GDM1 (cell line): ENCODE data around the gene TCF12.
"Not testable (repeated sequence)": the region's sequence is repeated elsewhere in the genome, so short reads cannot be mapped to it uniquely, and the experiment has no call there.

Experiments
- DNase-seq: peaks from one replicate; lab custom pipeline; 2025; lab: John Stamatoyannopoulos, UW

TCF12 gene

DNA sequence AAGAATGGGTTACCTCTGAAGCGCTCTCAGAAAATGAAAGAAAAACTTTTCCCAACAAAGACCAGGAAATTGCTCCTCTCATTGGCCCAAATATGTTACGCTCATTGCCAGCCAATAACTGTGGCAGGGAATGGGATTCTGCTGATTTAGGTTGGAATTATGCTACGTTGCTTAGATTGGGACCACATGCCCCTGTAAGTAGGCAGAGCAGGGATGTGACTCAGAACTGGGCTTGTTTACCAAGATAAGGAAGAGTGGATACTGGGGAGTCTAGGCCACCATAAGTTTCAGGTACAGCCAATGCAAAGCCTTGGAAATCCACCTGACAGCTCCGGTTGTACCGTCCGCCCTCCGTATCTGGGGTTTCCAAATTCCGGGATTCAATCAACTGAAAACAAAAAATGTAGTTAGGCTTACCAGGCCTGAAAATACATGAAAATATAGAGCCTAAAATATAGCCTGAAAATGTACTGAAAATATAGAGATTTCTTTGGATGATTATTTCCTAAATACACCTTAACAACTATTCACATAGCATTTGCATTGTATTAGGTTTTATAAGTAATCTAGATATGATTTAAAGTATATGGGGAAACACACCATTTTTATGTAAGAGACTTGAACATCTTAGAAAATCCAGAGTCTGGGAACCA is 1.5 kb upstream of the TCF12 start:
- no peak for DNase-seq

DNA sequence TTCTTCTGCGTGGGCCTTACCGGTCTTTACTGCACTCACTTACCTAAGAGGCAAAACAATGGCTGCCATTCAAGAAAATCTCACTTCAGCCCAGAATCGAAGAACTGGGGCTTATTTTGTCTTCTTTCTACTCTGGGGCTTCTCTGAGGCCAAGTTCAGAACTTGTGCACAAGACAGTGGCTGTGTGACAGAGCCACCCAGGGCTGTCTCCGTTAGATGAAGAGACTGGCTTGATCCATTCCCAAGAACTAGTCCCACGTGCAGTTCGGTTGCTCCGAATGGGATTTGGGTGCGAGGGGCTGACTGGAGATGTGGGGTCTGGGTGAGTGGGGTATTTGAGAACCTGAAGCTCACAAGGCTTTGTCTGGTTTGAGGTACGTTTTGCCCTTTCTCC is 795 bp upstream of the TCF12 start:
- DNase-seq = no peak

DNA sequence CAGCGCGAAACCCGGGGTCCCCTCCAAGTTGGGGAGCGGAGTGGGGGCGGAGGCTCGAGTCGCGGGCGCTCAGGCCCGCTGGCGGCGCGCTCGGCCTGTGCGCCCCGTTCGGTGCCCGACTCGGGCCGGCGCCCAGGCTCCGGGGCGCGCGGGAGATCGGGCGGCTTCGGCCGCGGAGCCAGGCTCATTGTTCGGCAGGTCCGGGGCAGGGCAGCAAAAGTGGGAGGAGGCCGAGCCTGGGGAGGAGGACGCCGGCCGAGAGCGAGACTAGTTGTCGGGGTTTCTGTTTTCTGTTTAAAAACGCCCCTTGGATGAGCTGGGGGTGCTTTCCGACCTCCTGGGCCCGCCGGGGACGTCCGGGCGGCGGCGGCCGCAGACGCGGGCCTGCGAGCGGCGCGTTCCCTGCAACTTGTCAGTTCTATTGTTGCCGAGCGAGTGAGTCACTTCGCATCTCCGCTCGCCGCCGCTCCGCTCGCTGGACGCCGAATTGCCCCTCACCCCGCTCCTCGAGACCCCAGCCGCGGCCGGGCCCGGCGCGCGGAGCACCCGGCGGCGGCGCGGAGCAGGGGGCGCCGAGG is 676 bp downstream of the TCF12 start:
- peak; percentile 14 for DNase-seq

DNA sequence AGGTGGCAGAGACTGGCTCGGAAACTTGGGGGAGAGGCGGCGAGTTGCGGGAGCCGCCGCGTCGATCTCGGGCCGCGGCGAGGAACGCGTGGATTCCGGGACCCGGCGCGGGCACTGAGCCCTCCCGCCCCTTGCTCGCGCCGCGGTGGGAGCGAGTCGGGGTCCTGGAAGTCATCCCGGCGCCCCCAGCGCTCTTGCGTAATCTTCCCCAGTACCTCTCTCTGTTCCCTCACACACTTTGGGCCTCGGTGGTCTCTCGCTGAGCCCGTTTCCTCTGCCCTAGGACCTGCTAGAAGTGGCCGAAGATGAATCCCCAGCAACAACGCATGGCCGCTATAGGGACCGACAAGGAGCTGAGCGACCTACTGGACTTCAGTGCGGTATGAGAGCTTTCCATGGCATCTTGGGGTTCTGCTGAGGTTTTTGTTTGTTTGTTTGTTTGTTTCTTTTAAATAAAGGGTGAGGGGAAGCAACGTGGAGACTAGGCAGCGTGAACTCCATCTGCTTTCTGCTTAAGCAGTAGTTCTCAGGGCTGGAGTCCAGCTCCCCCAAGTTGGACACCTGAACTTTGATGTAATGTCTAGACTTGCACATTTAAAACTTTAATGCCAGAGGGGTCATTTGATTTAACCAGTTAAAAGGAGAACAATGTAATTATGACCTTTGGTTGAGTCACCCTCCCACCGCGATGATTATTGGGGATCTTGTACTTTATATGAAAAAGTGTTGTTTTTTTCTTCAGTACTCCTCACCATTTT is 1.3 kb downstream of the TCF12 start:
- no peak for DNase-seq

DNA sequence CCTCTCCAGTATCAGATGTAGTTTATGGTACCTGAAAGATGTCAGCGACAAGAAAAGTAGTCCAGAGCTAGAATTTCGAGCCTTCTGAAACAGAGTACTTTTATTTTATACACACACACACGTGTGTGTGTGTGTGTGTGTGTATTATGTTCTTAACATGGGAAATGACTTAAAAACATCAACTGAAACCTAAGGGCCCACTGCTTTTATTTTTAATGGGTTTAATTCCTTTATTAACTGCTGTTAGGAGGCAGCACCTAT is 1.9 kb downstream of the TCF12 start:
- no peak for DNase-seq

DNA sequence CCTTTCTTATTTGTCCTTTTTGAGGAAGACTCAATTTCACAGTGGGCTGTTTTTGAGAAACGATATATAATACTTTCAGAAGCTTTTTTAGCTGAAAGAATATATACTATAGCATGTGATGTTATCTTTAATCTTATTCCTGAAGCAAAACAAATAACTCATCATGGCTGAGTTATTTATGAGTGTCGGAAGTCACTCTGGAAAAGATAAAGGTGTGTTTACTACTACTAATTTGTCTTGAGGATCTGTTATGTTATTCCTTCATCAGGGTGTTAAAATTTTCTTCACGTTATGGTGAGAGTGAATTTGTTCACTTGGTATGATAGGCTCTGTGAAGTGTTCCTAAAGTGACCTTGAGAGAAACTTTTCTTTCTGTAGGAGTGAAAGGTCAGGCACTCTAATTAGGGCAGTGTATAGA is 4.7 kb downstream of the TCF12 start:
- no peak for DNase-seq

DNA sequence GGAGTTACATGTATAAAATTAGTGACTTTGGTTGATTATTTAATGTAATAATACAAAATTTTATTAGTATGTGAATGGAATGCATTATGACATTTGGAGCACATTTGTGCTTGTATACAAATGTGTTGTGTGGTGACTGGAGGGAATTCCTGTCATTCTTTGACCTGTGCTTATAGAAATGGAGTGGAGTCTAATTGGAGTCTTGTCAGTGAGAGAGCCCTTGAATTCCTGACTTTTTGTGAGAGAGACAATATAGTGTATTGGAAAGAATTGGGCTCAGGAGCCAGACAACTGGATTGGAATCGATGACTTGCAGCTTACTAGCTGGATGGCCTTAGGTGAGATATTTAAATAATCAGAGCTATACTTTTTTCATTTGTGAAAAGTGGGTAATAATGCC is 9.4 kb downstream of the TCF12 start:
- no peak for DNase-seq

DNA sequence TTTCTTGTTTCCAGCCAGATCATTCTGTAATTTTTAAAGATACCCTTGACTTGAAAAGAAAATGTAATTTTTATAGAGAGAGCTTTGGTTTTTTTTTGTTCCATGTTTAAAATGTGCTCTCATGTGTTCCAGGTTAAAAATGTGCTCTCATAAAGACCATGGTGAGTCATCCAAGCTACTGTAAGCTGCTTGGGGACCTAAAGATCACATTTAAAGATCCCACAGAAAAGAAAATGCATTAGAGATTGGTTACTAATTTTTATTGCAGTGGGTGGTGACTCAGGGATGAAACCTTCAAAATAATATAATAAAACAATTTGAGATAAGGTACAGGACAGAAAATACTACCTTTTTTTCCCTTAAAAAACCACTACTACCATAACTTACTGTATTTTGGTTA is 11.0 kb downstream of the TCF12 start:
- DNase-seq = no peak

DNA sequence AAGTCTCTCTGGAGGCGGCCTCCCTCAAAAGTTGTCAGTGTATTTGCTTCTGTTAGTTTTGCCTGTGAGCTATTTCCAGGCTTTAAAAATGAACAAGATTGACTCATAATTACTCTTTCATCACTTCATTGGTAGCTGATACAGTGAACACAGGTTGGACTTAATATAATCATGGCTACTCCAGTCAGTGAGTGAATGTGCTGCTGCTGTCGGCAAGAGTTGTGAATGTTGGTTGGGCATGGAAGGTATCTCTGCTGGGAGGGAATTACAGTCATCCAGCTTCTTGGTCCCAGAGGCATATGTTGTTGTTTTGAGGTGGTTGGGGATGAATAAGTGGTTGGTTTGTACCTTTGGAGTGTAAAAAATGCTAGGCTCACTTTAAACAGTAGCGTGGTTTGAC is 11.5 kb downstream of the TCF12 start:
- DNase-seq = no peak

DNA sequence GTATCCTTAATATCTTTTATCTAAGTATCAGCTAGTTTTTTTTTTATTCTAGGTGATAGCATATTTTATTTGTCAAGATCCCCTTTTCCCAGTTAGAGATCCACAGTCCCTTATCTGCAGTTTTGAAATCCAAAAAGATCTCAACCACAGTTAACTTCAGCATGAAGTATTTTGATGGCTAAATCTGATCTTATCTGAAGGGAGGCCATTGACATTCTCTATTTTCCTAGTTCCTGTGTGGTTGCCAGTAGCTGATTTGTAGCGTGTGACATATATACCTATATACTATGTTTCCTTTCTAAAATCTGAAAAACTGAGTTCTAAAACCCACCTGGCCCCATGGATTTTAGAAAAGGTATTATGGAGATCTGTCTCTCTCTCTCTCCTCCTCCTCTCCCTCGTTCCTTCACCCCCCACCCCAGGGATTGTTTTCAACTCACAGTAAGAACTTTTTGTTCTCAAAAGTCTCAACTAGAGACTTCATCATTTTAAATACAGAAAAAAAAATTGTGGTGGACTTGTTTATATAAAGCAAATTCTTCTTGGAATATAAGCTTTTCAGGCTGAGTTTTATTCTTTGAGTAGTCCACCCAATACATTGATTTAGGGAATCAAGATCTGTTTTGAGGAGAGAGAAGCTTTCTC is 12.3 kb downstream of the TCF12 start:
- DNase-seq = no peak

DNA sequence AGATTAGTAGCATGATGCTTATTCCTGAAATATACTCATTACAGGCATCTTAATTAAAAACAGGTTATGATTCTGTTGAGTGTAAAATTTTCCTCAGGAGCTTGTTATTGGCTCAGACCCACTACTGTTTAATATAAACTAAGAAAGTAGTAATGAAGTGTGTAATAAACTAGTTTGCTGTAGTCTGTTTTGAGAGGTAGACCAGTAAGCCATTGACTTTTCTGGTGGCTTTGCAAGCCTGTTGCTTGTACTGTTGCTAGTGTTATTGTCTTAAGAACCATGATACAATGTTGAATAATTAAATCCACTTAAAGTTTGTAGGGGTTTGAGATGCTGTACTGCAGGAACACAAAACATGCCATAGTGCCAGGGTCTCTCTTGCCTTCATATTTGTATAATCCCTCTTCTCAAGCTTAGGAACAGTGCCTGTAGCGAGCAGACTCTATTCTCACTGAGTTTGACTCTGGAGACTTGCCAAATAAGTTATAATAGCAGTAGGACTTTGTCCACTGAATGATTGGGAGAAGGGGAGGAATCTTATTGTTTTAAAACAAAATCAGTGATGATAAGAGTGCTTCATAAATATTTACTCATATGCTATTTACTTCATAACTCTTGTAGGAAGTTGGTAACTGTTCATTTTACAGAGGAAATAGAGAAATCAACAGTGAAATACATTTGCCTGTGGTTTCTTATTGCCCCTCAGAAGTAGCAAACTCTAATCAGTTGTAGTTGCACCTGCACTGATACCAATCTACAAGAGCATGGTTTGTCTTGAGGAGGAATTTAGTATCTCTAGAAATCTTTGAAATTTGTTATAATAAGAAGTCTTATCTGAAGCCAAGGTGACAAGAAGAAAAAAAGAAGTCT is 13.4 kb downstream of the TCF12 start:
- DNase-seq = no peak

DNA sequence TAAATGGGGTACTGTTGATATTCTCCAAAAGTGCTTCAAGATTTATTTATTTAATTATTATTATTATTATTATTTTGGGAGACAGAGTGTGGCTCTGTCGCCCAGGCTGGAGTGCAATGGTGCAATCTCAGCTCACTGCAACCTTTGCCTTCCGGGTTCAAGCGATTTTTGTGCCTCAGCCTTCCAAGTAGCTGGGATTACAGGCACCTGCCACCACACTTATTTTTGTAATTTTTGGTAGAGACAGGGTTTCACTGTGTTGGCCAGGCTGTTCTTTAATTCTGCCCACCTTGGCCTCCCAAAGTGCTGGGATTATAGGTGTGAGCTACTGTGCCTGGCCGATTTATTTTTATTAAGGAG is 14.0 kb downstream of the TCF12 start:
- not testable (repeated sequence) for DNase-seq

DNA sequence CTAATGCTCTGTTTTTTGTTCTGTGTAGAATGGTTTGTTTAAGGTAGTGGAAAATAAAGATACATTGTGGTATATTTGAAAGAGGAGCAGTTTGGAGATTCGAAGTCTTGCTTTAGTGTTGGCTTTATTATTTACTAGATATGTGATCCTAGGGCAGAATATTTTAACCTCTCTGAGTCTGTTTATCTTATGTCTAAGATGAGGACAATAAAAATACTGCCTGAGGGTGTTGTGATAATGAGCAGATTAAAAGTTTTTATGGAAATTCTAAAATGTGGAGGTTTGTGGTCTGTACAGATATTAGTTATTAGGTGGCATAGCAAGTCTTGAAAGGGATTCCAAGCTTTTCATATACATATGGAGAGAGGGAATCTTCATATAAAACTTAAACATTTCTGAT is 15.0 kb downstream of the TCF12 start:
- DNase-seq = no peak

DNA sequence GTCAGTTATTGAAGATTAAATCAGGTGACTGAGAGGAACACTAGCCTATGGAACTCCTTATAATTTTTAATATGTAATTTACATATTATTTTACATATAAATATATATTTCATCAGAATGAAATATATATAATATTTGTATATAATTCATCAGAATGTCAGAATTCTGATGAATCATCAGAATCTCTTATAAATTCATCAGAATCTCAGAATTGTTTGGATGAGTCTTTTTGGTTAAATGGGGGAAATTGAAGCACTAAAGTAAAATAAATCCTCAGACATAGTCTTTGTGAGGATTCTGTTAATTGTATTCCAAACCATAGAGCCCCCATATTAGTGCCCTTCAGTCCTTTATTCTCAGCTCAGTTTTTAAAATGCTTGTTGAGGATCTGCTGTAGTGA is 15.4 kb downstream of the TCF12 start:
- DNase-seq = no peak

DNA sequence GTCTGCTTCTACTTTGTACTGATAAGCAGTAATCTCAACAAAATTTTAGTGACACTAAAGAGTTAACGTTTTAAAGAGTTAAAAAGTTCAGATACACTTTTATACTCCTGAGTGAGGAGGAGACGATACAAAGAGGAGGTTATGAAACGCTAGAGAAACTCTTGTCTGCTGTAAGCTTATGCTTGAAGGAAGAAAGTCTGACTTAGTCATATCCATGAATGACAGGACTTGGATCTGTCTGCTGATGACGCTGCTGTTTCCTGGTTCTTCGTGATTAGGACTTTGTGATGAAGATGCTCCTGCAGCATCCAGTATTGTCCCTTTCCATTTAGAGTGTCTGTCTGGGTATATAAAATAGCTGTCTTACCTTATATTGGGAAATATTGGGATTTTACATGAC is 15.8 kb downstream of the TCF12 start:
- DNase-seq = no peak

DNA sequence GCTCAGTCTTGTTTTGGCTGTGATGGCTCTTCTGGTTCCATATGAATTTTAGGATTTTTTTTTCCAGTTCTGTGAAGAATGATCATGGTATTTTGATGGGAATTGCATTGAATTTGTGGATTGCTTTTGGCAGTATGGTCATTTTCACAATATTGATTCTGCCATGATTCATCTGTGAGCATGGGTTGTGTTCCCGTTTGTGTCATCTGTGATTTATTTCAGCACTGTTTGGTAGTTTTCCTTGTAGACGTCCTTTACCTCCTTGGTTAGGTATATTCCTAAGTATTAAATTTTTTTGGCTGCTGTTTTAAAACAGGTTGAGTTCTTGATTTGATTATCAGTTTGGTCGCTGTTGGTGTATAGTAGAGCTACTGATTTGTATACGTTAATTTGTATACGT is 18.5 kb downstream of the TCF12 start:
- DNase-seq = no peak

DNA sequence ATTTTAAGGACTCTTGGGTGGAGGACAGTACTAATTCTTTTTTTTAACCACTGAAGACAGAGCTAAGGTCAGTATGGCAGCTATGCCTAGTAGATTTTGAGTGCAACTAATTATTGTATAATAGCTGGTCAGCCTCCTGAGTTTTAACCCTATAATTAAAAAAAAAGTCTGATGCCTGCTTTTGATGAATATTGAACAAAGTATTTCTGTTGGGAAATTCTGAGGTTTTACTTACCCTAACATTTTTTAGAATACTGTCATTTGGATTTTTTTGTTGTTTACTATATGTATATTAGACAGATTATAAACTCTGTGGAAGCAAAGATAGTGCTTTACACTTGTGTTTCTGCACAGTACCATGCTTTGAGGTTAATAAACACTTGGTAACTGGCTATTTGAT is 20.8 kb downstream of the TCF12 start:
- DNase-seq = no peak

DNA sequence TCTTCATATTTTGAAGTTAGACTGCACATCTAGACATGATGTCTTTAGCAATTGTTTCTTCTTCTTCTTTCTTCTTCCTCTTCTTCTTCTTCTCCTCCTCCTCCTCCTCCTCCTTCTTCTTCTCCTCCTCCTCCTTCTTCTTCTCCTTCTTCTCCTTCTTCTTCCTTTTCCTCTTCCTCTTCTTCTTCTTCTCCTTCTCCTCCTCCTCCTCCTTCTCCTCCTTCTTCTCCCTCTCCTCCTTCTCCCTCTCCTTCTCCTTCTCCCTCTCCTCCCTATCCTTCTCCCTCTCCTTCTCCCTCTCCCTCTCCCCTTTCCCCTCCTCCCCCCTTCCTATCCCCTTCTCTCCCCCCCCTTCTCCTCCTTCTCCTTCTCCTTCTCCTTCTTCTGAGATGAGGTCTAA is 21.9 kb downstream of the TCF12 start:
- no peak for DNase-seq

DNA sequence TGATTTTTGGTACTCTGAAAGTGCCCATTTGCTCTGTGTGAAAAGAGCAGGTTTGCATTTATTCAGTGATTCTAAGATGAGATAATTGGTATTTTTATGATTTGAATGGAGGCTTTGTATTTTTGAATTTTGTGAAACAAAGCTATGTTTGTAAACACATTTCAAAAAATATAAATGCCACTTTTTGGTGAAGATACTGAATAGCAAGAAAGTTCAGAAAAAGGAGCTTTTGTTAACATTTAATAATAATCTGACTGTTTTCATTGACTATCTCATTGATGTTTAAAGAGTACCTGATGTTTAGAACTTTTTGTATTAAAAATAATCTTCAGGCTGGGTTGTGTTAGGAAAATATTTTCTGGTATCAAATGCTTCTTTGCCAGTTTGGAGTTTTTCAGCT is 23.7 kb downstream of the TCF12 start:
- DNase-seq = no peak

DNA sequence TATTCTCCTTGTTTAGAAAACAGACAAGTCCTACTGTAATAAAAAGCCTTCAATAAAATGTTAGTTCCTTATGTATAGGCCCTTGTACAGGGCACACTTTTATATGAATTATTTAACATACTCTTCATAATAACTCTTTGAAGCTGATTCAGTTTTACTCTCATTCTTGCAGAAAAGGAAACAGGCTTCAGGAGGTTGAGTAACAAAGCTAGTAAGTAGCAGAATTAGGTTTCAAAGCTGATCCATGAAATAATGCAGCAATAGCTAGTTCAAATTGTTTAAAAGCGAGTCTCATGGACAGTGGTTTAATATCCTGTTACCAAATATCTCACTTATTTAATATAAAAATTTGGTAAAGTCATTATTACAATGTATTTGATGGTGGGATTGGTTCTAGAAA is 25.0 kb downstream of the TCF12 start:
- no peak for DNase-seq

DNA sequence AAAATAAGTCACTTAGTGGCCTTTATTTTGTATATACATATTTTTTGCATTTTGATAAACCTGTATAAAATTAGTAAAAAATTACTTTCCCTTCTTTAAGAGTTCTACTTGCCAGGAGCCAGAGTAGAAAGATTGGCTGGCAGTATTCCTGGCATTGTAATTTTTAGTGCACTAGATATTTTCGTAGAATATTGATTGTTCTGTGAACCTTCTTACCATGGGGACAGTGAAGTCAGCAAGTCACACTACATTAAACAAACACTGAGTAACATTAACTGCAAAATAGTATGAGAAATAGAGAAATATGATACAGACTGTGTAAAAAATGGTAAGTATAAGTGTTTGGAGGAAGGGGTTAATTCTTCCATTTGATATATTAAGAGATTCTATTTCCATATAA is 26.0 kb downstream of the TCF12 start:
- DNase-seq = no peak

DNA sequence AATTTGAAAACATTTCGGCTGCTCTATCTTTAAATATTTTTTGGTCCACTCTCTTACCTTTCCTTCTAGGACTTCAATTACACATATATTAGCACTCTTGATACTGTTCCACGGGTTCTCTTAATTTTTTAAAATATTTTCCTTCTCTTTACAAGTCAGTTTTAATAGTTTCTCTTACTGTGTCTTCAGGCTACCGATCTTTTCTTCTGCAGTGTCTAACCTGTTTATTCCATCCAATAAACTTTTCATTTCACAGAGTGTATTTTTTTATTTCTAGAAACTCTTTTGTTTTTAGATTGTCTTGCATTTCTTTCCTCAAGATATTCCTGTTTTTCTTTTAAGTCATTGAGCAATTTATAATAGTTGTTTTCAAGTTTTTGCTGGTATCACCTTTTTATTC is 27.7 kb downstream of the TCF12 start:
- DNase-seq = no peak
